Activated CD4-positive, alpha-beta memory T cell treated with anti-CD3 and anti-CD28 coated beads, Interleukin-2, amount 10 ng/mL, durations not matched to agents 7 days and 5 days (primary cell): ENCODE measurements around the gene PIAS4. TPM values are rescaled to one million over a fixed set of nuclear protein-coding genes. Genes with fewer than 3 reads are reported as not detected.

Source experiments
- total RNA-seq, 2 experiments: library from RNA; stranded (reverse); gene quantifications; one replicate each; pipeline ENCODE4 v1.2.3, GENCODE V29; 2021

The PIAS4 gene
- total RNA-seq, 2 experiments from 2014 or later, result 28.6 to 33.2 TPM

Other genes starting within 250 kb of the PIAS4 start
- gene APBA3, start 246.0 kb upstream of the PIAS4 start, total RNA-seq, result 10 to 100 TPM; 55.8 to 64.7 TPM
- 10 to 100 TPM; 71.5 to 75.8 TPM for gene MRPL54, start 245.1 kb upstream of the PIAS4 start, total RNA-seq
- not detected for gene RAX2, start 235.5 kb upstream of the PIAS4 start, total RNA-seq
- gene MATK, start 221.4 kb upstream of the PIAS4 start, total RNA-seq, result 10 to 100 TPM; 13.9 to 15.9 TPM
- under 1 TPM; 0.28 to 0.35 TPM for gene ZFR2, start 138.7 kb upstream of the PIAS4 start, total RNA-seq
- not detected for gene ATCAY, start 127.1 kb upstream of the PIAS4 start, total RNA-seq
- gene NMRK2, start 74.7 kb upstream of the PIAS4 start, total RNA-seq, result not detected
- gene DAPK3, start 36.6 kb upstream of the PIAS4 start, total RNA-seq, result 10 to 100 TPM; 41.3 to 42.7 TPM
- gene EEF2, start 22.3 kb upstream of the PIAS4 start, total RNA-seq, result 1,000 to 10,000 TPM; 1,543 to 1,592 TPM
- gene ZBTB7A, start 59.2 kb downstream of the PIAS4 start, total RNA-seq, result 10 to 100 TPM; 53.1 to 53.5 TPM
- 100 to 1,000 TPM; 186 to 202 TPM for gene MAP2K2, start 116.4 kb downstream of the PIAS4 start, total RNA-seq
- gene CREB3L3, start 145.9 kb downstream of the PIAS4 start, total RNA-seq, result under 1 TPM; 0.15 to 0.38 TPM
- gene SIRT6, start 174.8 kb downstream of the PIAS4 start, total RNA-seq, result 10 to 100 TPM; 37.0 to 37.7 TPM
- gene ANKRD24, start 175.0 kb downstream of the PIAS4 start, total RNA-seq, result 1 to 10 TPM; 1.3 TPM
- 1 to 10 TPM; 4.0 TPM for gene EBI3, start 221.8 kb downstream of the PIAS4 start, total RNA-seq
- 10 to 100 TPM; 21.7 to 25.3 TPM for gene YJU2, start 239.3 kb downstream of the PIAS4 start, total RNA-seq